Activated CD4-positive, alpha-beta T cell treated with anti-CD3 and anti-CD28 coated beads for 48 hours (primary cell): ENCODE results near the gene ANKRD28.
"Not testable (repeated sequence)": the region's sequence is repeated elsewhere in the genome, so short reads cannot be mapped to it uniquely, and the experiment has no call there.

ENCODE experiments used
- DNase-seq: peaks from one replicate; pipeline ENCODE4 v3.0.0-alpha.2; 2020

Gene ANKRD28

DNA sequence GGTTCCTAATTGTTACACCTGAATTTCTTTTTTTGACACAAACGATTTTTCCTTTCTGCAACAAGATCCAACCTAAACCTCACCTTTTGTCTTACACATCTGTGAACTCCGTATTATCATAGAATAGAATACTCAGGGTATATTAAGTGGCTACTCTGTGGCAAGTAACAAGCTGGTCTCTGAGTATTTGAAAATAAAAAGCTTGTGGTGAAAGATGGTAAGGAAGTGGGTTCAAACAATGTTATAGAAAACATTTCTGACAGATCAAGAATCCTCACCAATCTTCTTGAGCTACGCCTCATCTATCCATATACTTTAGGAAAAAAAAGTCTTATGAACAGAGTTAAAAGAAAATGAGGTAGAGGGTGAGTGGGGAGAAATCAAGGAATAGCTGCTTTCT is 3.5 kb upstream of the ANKRD28 start:
- no peak for DNase-seq

DNA sequence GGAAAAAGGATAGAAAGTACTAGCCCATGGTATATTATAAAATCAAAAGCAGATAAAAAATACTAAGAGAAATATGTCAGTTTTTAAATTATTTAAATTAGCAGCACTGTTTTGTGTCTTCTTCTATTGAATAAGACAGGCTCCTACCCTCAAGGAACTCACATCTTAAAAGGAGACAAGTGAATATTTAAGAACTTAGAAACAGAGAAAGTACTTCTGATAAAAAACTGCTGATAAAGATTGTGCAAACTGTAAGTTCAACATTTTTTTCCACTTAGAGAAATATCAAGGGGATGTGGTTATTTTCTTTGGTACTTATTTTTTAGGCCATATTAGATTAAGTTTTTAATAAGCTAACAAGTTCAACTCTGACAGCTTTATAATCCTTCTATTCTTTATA is 3.0 kb upstream of the ANKRD28 start:
- DNase-seq: no peak

DNA sequence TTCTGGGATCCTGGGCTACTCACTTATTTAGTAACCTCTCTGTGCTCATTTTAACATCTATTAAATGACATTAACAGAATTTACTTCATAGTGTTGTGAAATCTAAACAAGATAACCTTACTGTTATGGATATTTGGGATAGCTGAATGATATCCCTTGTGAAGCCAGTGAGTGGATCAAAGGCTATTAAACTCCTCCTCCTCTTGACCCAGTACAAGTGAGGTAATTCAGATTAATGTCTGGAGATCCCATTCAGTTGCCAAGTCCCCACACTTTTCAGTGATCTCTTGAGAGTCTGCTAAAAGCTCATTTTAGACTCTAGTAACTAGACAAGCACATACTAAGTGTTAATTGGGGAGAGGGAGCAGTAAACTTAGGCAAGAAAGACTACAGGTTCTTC is 2.5 kb upstream of the ANKRD28 start:
- no peak for DNase-seq

DNA sequence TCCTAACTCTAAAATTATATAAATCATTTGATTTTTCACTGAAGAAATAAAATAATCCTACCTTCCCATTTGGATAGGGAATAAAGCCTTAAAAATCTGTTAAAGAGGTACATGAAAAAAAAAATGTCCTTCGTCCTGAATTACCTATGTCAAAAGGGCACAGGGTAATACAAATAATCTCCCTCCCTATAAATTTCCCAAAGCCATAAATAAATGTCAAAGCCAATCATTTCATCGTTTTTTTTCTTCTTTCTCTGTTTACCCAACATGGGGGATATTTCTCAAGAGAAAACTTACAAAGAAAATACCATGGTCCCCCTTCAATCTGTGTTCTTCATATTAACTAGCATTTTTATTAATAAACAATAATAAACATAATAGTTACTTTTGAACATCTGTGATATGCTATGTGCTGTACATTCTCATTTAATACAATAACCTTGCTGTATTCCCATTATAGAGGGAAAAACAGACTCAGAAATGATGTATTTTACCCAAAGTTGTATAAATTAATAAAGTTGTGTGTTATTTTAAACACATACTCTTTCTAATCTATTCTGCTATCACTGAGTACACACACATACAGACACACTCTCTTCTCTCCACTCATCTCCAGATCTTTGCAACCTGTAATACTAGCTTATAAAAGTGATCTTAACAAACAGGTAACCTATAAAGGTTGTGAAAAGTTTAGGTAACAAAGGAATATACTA is 910 bp upstream of the ANKRD28 start:
- no peak for DNase-seq

DNA sequence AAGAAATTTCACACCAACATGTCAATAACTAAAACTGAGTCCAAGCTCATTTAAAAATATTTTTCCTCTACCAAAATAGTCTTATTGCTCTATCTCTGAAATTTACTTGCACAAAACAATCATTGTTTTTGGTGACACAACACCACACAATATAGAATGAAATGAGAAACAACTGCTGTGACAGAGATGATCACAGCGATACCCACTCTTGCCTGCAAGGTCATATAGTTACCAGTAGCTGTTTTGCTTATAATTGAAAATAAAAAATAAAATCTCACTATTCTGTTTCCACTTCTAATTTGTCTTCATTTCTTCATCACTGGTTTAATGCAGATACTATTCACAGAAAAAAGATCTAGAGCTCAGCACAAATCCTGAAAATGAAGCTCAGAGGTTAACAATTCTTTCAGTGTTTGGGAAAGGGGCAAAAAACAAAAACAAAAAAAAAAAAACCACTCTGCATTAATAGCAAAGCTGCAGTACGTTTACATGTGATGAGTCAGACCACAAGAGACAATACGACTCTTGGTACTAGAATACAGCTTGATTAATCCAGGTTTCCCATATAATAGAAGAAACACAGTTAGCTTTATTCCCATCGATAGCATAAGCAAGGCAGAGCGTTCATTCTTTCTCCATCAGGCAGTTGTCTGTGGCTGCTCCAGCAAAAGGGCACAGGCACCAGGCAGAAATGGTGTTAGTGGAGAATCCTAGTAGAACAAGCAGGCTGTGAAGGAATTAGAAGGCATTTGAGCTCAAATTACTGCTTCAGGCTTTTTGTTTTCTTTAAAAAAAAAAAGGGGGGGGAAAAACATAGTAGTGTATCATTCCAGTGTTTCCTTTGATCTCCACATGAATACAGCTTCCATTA is 773 bp downstream of the ANKRD28 start:
- DNase-seq: no peak

DNA sequence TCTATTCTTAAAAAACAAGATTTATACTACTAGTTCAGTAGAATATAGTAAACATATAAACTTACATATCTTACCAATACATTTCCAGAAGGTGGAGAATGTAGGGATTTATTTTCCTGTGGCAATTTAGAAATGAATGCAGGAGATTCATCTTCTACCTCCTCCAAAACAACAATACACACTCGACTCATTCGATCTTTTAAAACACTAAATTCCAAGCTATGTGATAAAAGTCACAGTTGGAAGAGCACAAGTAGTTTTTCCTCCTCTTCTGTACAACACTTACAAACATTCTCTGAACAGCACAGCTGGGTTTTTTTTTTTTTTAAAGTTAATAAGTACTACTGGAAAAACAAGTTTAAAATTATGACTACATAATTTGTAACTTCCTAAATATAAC is 1.4 kb downstream of the ANKRD28 start:
- no peak for DNase-seq

DNA sequence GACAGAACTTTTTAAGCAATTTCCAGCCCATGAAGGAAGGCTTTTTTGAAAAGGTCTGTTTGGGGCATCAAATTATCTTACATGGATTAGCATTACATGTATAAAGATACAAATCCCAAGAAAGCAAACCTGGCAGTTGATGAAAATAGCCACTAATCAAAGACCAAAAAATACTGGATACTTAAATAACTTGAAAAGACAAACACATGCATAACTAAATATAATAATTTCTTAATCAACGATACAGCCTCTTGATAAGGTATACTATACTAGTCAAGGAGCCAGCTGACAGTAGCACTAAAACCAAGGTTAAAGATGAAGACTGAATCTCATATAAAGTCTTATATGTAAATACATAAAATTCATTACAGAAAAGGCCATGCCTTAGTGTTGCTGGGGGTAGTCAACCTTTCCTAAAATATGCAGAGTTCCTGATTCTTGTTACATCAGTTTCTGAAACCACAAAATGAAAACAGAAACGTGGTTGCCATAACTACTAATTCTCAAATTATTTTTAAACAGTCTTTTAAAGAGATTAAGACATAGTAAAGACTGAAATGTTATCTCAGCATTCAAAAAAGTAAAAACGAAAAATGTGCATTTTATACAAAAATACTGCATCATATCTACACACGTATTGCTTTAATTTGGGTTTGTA is 2.0 kb downstream of the ANKRD28 start:
- DNase-seq: no peak

DNA sequence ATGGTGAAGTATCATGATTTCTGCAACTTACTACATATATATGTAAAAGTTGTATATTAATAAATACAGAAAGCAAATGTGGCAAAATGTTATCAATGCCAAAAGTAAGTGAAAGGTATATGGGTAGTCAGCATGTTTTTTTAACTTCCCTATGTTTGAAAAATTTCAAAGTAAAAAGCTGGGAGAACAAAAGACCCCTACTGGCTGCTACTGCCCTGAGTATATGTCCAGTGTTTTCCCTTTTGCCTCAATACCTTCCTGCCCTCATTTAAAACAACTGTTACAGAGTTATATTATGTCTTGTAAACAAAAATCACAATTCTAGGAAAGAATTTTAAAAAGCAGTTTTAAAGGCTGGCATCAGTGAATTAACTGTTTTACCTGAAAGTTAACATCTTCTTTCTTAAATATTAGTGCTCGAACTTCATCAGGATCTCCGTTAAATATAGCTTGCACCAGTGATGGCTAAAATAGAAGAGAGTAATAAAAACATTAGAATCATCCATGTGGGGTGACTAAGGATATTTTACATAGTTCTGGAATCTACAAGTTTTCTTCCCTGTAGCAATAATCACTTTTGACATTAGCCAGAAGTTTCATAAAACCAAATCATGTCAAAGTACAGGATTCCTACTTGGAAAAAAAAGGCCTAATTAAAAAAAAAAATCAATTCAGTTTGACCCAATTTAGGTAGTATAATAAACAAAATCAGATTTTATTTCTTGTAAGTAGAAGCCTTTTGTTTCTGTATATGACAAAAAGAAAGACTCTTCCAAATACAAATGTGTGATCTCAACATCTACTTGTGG is 2.7 kb downstream of the ANKRD28 start:
- DNase-seq: no peak

DNA sequence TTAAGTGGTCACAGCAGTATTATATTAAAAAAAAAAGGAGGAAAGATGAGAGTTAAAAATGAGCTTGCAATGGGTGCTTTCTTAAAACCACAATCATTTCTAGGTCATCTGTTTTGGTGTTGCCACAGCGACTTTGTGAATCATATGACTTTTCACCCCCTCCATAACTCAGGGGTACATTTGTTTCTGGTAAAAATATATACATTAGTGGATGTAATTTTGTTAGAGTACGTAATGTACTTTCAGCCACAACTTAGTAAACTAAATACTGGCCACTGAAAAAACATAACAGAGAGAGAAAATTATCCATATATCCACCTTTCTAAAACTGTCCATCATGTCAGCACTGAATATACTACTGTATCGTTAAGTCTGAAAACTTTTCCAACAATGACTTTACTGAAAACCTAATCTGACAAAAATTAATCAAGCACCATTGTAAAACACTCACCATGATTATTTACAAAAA is 3.4 kb downstream of the ANKRD28 start:
- no peak for DNase-seq

DNA sequence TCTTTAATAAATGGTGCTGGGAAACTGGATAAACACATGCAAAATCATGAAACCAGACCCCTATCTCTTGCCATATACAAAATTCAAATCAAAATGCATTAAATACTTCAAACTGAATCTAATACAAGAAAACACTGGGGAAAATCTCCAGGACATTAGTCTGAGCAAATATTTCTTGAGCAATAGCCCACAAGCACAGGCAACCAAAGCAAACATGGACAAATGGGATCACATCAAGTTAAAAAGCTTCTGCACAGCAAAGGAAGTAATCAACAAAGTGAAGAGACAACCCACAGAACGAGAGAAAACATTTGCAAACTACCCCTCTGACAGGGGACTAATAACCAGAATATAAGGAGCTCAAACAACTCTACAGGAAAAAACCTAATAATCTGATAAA is 6.3 kb downstream of the ANKRD28 start:
- no peak for DNase-seq

DNA sequence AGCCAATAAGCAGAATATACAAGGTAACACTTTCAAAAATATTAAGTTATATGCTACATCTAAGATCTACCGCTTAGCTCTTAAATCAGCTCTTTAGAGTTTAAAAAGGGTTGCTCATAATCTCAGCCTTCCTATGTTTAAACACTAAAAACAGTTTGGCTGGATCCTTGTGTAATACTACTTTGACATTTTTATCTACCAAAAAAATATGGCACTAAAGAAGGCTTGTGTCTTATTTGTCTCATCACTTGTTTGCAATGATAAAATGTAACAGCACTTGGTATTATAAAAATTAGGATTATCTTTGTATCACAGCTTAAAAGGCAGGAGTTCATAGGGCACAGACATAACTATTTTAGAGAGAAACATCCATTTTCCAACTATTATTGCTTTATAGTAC is 9.8 kb downstream of the ANKRD28 start:
- DNase-seq: no peak

DNA sequence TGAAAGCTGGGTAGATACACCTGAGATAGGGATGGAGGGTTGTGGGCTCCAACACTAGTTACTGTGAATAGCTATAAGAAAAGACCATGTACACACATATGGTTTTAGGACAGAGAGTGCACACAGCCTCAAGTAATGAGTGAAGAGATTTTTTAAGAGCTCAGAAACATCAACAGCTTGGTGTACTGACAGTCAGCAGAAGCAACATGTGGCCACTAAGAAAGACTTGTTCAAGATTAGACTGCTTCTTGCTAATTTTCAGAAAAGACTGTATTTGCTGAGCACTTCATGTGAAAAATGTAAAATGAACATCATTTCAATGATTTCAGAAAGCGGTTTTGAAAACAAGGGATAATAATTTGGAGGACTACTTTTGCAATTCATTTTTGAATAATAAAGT is 10.3 kb downstream of the ANKRD28 start:
- DNase-seq: no peak

DNA sequence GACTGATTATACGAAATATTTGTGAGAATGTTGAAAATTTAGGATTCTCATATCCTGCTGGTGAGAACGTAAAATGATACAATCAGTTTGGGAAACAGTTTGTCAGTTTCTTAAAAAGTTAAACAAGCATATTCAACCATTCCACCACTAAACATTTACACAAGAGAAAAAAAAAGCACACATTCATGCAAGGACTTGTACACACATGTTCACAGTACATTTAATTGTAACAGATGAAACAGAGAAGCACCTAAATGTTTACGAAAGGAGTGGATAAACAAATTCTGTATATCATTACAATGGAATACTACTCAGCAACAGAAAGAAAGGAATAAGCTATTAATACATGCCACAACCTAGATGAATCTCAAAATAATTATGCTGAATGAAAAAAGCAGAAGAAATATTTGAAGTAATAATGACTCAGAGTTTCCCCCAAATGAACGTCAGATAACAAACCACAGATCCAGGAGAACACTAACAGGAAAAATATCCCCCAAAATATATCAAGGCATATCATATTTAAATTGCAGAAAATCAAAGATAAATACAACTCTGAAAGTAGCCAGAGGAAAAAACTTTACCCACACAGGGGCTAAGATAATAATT is 14.3 kb downstream of the ANKRD28 start:
- no peak for DNase-seq

DNA sequence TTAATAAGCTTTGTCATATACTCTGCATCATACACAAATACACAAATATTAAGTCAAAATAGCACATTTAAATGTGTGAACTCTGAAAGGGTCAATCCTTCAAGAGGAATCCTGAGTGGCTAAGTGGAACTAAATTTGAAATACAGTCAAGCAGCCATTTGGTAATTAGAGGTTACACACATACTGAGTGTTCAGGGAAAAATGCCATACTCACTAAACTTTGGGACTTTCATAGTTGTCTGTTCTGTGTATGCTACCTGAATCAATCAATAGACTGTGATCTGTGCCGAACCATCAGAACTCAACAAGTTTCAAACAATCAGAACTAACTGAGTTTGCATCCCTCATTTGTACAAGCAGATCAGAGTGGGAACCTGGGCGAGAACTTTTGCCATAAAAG is 15.3 kb downstream of the ANKRD28 start:
- DNase-seq: no peak

DNA sequence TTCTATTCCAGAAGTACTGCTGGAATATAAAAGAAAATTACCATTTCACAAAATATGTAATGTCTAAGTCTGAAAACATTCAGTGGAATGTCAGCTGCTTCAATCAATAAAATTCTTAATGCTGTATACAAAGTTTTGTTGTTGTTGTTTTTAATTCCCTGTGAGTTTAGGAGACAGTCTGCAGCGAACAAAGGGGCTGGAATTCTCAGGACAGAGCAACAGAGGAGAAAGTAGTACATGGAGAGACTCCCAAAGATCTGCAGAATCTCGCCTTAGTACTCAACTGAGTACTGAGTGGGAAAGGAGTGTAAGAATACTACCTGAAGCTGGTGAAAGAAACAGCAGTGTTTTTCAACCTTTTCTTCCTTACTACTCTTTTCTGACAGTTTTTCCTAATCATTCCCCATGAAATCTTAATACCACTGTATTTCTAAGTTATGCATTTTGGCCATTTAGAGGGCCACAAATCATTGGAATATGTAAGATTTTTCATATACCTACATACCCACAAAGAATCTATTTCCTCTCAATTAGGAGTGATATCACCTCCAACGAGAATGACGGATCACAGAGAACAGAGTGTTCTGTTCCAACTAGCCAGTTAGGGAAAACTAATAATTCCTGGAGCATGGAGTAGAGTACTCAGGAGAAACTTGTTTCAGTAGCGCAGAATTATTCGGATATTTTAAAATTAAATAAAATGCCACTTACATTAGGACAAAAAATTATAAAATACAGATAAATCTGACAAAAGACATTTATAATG is 16.0 kb downstream of the ANKRD28 start:
- no peak for DNase-seq

DNA sequence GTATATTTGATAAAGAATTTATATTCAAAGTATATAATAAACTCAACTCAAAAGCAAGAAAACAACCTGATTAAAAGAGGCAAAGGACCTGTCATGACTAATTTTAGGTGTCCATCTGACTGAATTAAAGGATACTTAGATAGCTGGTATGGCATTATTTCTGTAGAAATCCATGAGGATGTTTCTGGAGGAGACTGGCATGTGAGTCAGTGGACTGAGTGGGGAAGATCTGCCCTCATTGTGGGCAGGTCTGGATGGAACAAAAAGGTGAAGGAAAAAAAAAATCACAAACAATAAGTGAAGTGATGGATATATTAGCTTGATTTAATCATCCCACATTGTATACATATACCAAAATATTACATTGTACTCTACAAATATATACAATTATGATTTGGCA is 16.6 kb downstream of the ANKRD28 start:
- no peak for DNase-seq

DNA sequence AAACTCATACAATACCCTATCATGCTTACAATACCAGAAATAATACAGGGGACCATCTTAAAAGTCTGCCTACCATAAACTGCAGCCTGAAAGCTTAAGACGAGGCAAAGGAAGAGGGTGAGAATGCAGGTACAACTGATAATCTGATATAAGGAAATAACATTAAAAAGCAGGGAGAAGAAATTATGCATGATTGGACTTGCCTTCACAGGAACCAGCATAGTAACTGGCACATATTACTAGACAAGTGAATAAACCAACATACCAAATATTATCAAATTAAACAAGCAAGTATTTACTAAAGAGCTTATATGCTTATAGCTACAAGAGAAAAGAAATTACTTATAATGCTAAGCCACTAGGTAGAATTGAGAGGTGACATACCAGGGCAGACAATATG is 18.7 kb downstream of the ANKRD28 start:
- no peak for DNase-seq

DNA sequence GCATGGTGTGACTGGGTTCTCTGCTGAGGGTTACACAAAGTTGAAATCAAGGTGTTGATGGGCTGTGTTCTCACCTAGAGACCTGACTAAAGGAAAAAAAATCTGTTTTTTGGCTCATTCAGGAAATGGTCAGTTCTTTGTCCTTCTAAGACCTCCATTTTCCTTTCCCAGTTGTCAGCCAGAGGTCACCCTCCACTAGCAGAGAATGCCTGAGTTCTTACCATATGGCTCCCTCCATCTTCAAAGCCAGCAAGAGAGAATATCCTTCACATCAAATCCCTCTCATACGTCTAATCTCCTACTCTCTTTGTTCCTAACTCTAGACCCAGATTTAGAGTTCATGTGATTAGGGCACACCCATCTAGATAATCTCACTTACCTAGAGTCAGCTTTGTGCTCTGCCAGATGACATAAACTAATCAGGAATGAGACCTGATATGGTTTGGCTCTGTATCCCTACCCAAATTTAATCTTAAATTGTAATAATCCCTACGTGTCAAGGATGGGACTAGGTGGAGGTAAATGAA is 19.4 kb downstream of the ANKRD28 start:
- DNase-seq: no peak

DNA sequence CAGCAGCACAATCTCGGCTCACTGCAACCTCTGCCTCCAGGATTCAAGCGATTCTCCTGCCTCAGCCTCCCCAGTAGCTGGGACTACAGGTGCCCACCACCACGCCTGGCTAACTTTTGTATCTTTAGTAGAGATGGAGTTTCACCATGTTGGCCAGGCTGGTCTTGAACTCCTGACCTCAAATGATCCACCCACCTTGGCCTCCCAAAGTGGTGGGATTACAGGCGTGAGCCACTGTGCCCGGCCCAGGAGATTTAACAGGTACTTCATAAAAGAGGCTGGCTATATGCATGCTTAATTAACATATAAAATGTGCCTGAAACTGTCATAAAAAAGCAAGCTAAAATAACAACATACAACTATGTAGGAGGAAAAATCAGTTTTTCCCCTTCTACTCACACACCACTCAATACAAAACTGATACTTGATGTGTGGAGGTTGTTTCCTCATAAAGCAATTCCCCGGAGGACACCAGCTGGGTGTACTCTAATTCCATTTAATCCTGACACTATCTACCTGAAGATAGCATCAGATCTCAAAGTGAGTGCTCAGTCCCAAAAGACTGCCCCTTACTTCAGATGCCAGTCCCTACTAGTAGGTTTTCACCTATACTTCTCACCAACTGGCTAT is 22.7 kb downstream of the ANKRD28 start:
- not testable (repeated sequence) for DNase-seq

DNA sequence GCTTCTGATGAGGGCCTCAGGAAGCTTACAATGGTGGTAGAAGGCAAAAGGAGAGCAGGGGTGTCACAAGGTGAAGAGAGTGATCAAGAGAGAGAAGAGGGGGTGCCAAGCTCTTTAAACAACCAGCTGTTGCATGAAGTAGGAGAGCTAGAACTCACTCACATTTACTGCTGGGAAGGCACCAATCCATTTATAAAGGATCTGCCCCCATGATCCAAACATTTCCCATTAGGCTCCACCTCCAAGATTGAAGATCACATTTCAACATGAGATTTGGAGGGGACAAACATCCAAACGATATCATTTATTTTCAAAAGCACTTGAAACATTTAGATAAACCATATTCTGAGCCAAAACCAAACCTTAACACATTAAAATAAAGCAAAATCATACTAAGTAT is 26.3 kb downstream of the ANKRD28 start:
- DNase-seq: no peak
